ENCODE measurements around the gene KAT2B.

Gene KAT2B

GRCh38 chr3:20181276-20181675, 141.0 kb downstream of the KAT2B start:
- TF ChIP-seq CTCF (conservative IDR thresholded peaks at IDR 0.05; ENCODE audit: low read depth, low read length) = no peak
- DNase-seq (ENCODE audit: low read depth) = no peak
- no peak overlapping the region for H3K4me3 ChIP-seq (ENCODE audit: low read depth, low read length)

DNA sequence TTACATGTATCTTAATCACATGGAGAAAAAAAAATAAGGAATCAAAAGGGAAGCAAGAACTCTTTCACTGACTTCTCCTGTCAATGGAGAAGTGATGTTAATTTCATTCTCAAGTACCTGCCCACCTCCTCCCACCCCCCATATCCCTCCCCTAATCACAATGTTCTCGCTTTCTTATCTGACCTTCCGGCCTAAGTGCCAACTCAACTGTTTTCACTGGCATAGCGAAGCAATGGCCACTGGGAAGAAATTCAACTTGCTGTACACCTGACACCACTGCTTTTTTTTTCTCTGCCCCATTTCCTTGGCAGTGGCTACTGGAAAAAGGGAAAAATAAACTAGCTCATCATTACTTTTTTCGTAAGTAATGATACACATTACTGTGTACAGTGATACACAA, 142.0 kb downstream of the KAT2B start:
- DNase-seq (ENCODE audit: low read depth) = no peak
- no peak for TF ChIP-seq CTCF (conservative IDR thresholded peaks at IDR 0.05; ENCODE audit: low read depth, low read length)
- no peak overlapping the region for H3K4me3 ChIP-seq (ENCODE audit: low read depth, low read length)

- TF ChIP-seq CTCF (conservative IDR thresholded peaks at IDR 0.05; ENCODE audit: low read depth, low read length) = no peak
- peak overlapping the region; percentile 77 for H3K4me3 ChIP-seq (ENCODE audit: low read depth, low read length)
- peak; percentile 35 for DNase-seq (ENCODE audit: low read depth)
Observed at GRCh38 chr3:20185331-20185678, 145.1 kb downstream of the KAT2B start.

DNA sequence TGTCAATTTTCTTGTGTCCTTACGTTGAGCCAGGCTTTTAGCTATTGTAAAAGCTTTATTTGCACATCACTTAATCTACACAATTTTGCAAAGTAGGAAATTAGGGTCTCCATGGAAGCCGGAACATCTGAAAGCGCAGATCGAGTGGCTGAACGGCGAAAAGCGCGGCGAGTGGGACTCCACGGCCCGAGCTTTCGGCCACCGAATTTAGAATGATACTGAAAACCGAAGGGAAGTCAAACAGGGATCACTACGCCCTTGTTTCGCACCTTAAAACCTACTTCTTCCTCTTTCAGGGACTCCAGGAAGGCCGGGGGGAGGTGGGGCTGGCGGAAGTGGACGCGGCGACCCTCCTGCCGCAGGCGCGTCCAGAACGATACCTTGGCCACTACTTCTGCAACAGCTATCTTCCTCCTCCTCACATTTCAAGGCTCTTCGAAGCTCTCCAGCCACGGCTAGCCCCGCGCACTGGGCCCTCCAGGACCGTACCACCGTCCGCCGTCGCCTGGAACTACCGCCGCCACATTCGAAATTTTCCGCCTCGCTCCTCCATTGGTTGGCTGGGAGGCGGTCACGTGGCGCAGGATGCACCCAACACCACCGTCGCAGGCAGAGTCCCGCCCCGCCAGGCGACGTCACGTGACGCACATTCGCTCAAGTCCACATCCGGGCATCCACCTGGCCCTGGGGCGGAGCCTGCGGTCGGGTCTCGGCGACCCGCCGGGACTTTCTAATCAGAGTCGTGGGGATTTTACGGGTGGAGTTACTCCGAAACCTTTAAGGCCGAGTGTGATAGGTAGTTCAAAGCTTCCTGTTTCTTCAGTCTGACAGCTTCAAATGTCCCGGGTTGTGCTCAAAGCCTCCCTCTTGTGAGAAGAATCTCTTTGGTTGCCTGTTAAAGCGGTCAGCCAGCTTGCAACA, 145.7 kb downstream of the KAT2B start, which contains the start of gene SGO1:
Gene SGO1 (minus strand): TSS at position 528 of the 921 bp plus-strand sequence. CDS start 2,179 bp downstream, outside the sequence.
- DNase-seq (ENCODE audit: low read depth) = peak; percentile 99
- peak within 1 kb of the TSS; percentile 77 for H3K4me3 ChIP-seq (ENCODE audit: low read depth, low read length)
- TF ChIP-seq CTCF (conservative IDR thresholded peaks at IDR 0.05; ENCODE audit: low read depth, low read length) = peak; percentile 46

- peak overlapping the region; percentile 77 for H3K4me3 ChIP-seq (ENCODE audit: low read depth, low read length)
- no peak for DNase-seq (ENCODE audit: low read depth)
- no peak for TF ChIP-seq CTCF (conservative IDR thresholded peaks at IDR 0.05; ENCODE audit: low read depth, low read length)
Observed at GRCh38 chr3:20186600-20187004, 146.4 kb downstream of the KAT2B start.

- DNase-seq (ENCODE audit: low read depth) = no peak
- H3K4me3 ChIP-seq (ENCODE audit: low read depth, low read length) = no peak overlapping the region
- peak; percentile 25 for TF ChIP-seq CTCF (conservative IDR thresholded peaks at IDR 0.05; ENCODE audit: low read depth, low read length)
Observed at GRCh38 chr3:20190991-20191390, 150.7 kb downstream of the KAT2B start.

Data from choroid plexus epithelial cell (primary cell).